DMS79 (cell line): ENCODE results near the gene IGSF3.
"Not testable (repeated sequence)": the region's sequence is repeated elsewhere in the genome, so short reads cannot be mapped to it uniquely, and the experiment has no call there.

Experiments
- DNase-seq: peaks from one replicate; lab custom pipeline; 2025; lab: John Stamatoyannopoulos, UW

IGSF3 gene

GRCh38 chr1:116661633-116662032 lies 5.9 kb downstream of the IGSF3 start:
- no peak for DNase-seq

GRCh38 chr1:116658645-116659044 lies 8.9 kb downstream of the IGSF3 start:
- DNase-seq = not testable (repeated sequence)

GRCh38 chr1:116657836-116658235 lies 9.7 kb downstream of the IGSF3 start:
- not testable (repeated sequence) for DNase-seq

GRCh38 chr1:116654351-116654750 lies 13.2 kb downstream of the IGSF3 start:
- DNase-seq = no peak

GRCh38 chr1:116652598-116652997 lies 14.9 kb downstream of the IGSF3 start:
- not testable (repeated sequence) for DNase-seq

GRCh38 chr1:116650781-116651180 lies 16.8 kb downstream of the IGSF3 start:
- not testable (repeated sequence) for DNase-seq

- DNase-seq = not testable (repeated sequence)
These were observed 18.5 kb downstream of the IGSF3 start for GRCh38 chr1:116649041-116649440.

GRCh38 chr1:116648325-116648724 lies 19.2 kb downstream of the IGSF3 start:
- not testable (repeated sequence) for DNase-seq

- not testable (repeated sequence) for DNase-seq
These were observed 20.3 kb downstream of the IGSF3 start for GRCh38 chr1:116647186-116647585.

- peak; percentile 90 for DNase-seq
These were observed 20.8 kb downstream of the IGSF3 start for GRCh38 chr1:116646673-116647170.

- DNase-seq = not testable (repeated sequence)
These were observed 21.5 kb downstream of the IGSF3 start for GRCh38 chr1:116645802-116646672.

- not testable (repeated sequence) for DNase-seq
These were observed 22.5 kb downstream of the IGSF3 start for GRCh38 chr1:116644993-116645392.

GRCh38 chr1:116644096-116644495 lies 23.4 kb downstream of the IGSF3 start:
- DNase-seq = not testable (repeated sequence)

- not testable (repeated sequence) for DNase-seq
These were observed 24.2 kb downstream of the IGSF3 start for GRCh38 chr1:116643281-116643751.

- DNase-seq = not testable (repeated sequence)
These were observed 24.9 kb downstream of the IGSF3 start for GRCh38 chr1:116642311-116643280.

- not testable (repeated sequence) for DNase-seq
These were observed 29.9 kb downstream of the IGSF3 start for GRCh38 chr1:116637583-116637982.

- not testable (repeated sequence) for DNase-seq
These were observed 30.9 kb downstream of the IGSF3 start for GRCh38 chr1:116636584-116636983.

- DNase-seq = not testable (repeated sequence)
These were observed 33.1 kb downstream of the IGSF3 start for GRCh38 chr1:116634386-116634785.

- DNase-seq = not testable (repeated sequence)
These were observed 35.3 kb downstream of the IGSF3 start for GRCh38 chr1:116631996-116632925.

- not testable (repeated sequence) for DNase-seq
These were observed 36.0 kb downstream of the IGSF3 start for GRCh38 chr1:116631554-116631953.

GRCh38 chr1:116630057-116630456 lies 37.5 kb downstream of the IGSF3 start:
- not testable (repeated sequence) for DNase-seq
